Upper lobe of left lung (tissue), 4 donors: ENCODE results near the gene ADK.

Source experiments
- POLR2AphosphoS5 ChIP-seq, 2 donors: sonication (generic); formaldehyde crosslinking; IDR thresholded peaks; one replicate each; pipeline ENCODE4 v1.5.1; 2017; ENCODE audit warnings: antibody characterized with exemption in 2 of 2
- TF ChIP-seq, protein P1 (sequence below), 6 experiments: fragments of 450-650 bp in 4 of 6; fragments of 200-600 bp in 2 of 6; sonication (generic) in 2 of 6; IDR thresholded peaks; one replicate each; pipeline ENCODE4 v1.5.1; 2016 to 2019; ENCODE audit warnings: antibody characterized with exemption in 6 of 6

DNA sequence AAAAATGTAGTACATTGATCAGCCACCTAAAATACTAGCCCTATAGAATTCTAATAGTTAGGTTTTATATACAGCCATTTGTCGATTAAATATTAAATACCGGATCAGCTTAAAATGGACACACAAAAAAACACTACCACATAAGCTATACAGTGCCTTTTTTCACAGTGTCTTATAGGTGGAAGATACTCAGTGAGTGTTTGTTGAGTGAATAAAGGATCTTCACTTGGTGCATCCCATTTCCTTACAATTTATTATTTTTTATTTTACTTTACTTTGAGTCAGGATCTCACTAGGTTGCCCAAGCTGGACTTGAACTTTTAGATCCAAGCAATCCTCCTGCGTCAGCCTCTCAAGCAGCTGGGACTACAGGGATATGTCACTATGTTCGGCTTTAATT, 340.0 kb downstream of the ADK start:
- TF ChIP-seq POLR2AphosphoS5 (IDR thresholded peaks at IDR 0.05), result no peak
- TF ChIP-seq, protein P1, sequence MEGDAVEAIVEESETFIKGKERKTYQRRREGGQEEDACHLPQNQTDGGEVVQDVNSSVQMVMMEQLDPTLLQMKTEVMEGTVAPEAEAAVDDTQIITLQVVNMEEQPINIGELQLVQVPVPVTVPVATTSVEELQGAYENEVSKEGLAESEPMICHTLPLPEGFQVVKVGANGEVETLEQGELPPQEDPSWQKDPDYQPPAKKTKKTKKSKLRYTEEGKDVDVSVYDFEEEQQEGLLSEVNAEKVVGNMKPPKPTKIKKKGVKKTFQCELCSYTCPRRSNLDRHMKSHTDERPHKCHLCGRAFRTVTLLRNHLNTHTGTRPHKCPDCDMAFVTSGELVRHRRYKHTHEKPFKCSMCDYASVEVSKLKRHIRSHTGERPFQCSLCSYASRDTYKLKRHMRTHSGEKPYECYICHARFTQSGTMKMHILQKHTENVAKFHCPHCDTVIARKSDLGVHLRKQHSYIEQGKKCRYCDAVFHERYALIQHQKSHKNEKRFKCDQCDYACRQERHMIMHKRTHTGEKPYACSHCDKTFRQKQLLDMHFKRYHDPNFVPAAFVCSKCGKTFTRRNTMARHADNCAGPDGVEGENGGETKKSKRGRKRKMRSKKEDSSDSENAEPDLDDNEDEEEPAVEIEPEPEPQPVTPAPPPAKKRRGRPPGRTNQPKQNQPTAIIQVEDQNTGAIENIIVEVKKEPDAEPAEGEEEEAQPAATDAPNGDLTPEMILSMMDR (IDR thresholded peaks at IDR 0.05), result no peak
